Measurements from ENCODE around the gene PBX2. TPM values are rescaled to one million over a fixed set of nuclear protein-coding genes. Genes with fewer than 3 reads are reported as not detected.

PBX2 gene
- total RNA-seq, 1 experiment from 2014 or later: 130 TPM

DNA sequence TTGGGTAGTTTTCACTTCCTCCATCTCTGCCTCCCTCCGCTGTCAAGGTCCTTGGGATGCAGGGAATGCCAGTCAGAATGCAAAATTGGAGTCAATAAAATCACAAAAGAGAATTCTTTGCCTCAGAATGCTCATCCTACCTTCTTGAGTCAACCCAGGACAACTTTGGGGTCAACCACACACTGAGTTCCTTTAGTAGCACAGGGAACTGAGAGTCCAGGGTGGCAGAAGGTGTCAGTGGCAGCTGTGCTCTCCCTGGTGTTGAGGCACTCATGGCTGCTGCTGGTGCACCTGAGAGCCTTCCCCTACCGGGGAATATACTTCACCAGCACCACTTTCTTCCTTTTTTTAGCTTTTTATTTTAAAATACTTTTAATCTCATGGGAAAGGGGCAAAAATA, 34.7 kb upstream of the PBX2 start:
- Mint-ChIP-seq H3K4me1 (peaks cover 15% of the 10 kb centered on the region), H3K36me3 (no peaks in the 10 kb centered on the region), H3K9me3 (no peaks in the 10 kb centered on the region), H3K4me3 (no peak overlapping the region), H3K27ac (no peak overlapping the region), H3K27me3 (ENCODE audit: low read depth) (peaks cover 2% of the 10 kb centered on the region)
- POLR2A ChIA-PET: no interaction called here
- ATAC-seq: no peak
- DNase-seq (ENCODE audit: low spot score): no peak
- TF ChIP-seq ELF4 (CRISPR knock-in tag; IDR thresholded peaks at IDR 0.05; ENCODE audit: low read depth): no peak
- TF ChIP-seq, protein P1, sequence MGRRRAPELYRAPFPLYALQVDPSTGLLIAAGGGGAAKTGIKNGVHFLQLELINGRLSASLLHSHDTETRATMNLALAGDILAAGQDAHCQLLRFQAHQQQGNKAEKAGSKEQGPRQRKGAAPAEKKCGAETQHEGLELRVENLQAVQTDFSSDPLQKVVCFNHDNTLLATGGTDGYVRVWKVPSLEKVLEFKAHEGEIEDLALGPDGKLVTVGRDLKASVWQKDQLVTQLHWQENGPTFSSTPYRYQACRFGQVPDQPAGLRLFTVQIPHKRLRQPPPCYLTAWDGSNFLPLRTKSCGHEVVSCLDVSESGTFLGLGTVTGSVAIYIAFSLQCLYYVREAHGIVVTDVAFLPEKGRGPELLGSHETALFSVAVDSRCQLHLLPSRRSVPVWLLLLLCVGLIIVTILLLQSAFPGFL (CRISPR knock-in tag; IDR thresholded peaks at IDR 0.05; ENCODE audit: borderline replicate concordance): no peak
- no peak for TF ChIP-seq ZNF425 (CRISPR knock-in tag; conservative IDR thresholded peaks at IDR 0.05)
- TF ChIP-seq FOXP1 (CRISPR knock-in tag; IDR thresholded peaks at IDR 0.05; ENCODE audit: borderline replicate concordance): no peak
- no peak for TF ChIP-seq EMX1 (CRISPR knock-in tag; IDR thresholded peaks at IDR 0.05)
- TF ChIP-seq RELA (CRISPR knock-in tag; IDR thresholded peaks at IDR 0.05; ENCODE audit: borderline replicate concordance): no peak
- no peak for TF ChIP-seq MLX (CRISPR knock-in tag; IDR thresholded peaks at IDR 0.05)
- no peak for TF ChIP-seq STAT6 (CRISPR knock-in tag; conservative IDR thresholded peaks at IDR 0.05; ENCODE audit: low read depth)
- CTCF ChIA-PET: no interaction called here

GRCh38 chr6:32223258-32224235, 33.5 kb upstream of the PBX2 start, which contains the start of gene NOTCH4:
NOTCH4 (minus strand) TSS chr6:32224067; CDS start chr6:32223928, 139 bp downstream.
- Mint-ChIP-seq H3K4me1 (peaks cover 15% of the 10 kb centered on the region), H3K4me3 (no peak within 1 kb of the TSS), H3K36me3 (no peaks in the 10 kb centered on the region), H3K27ac (no peak within 1 kb of the TSS), H3K27me3 (ENCODE audit: low read depth) (no peaks in the 10 kb centered on the region; the same call in 1 of the 2 replicates), H3K9me3 (no peaks in the 10 kb centered on the region)
- ATAC-seq (no peak), DNase-seq (ENCODE audit: low spot score) (no peak)
- CTCF ChIA-PET: interaction anchor here (0.6 kb wide), 1 partner anchor 14 kb away, joined by 4 read pairs; no protein-coding TSS in a partner anchor
- TF ChIP-seq ZNF219 (CRISPR knock-in tag; IDR thresholded peaks at IDR 0.05; ENCODE audit: borderline replicate concordance): no peak
- TF ChIP-seq MAX (CRISPR knock-in tag; IDR thresholded peaks at IDR 0.05): no peak
- no peak for TF ChIP-seq FOXP1 (CRISPR knock-in tag; IDR thresholded peaks at IDR 0.05; ENCODE audit: borderline replicate concordance)
- TF ChIP-seq TP53 (CRISPR knock-in tag; IDR thresholded peaks at IDR 0.05): no peak
- TF ChIP-seq TEAD1 (CRISPR knock-in tag; IDR thresholded peaks at IDR 0.05): no peak
- no peak for TF ChIP-seq ZNF121 (CRISPR knock-in tag; IDR thresholded peaks at IDR 0.05)
- POLR2A ChIA-PET: interaction anchor here (0.6 kb wide), 1 partner anchor 13 kb away, joined by 4 read pairs; no protein-coding TSS in a partner anchor
